Ovary (tissue), 3 donors: Measurements from ENCODE around the gene IER5.

Experiments
- CTCF ChIP-seq, 3 donors: fragments of 450-650 bp in 2 of 3; fragments of 200-600 bp in 1 of 3; IDR thresholded peaks; one replicate each; pipeline versions ENCODE4 v1.5.1 to v1.8.0; 2016 to 2022; ENCODE audit warnings: antibody characterized with exemption in 3 of 3, mild to moderate bottlenecking in 1 of 3
- POLR2A ChIP-seq: fragments of 450-650 bp; IDR thresholded peaks from one replicate; pipeline ENCODE4 v1.6.1; 2017; ENCODE audit warnings: antibody characterized with exemption, mild to moderate bottlenecking, moderate library complexity
- donor health status: DM: no; HTN: no; CAD: no.

- no peak for TF ChIP-seq CTCF (IDR thresholded peaks at IDR 0.05)
- no peak for TF ChIP-seq POLR2A
These were observed 18.0 kb downstream of the IER5 start for GRCh38 chr1:181106479-181106878.
